DND-41 (cell line): ENCODE data around the gene CCDC63.

Source experiments
- EZH2 ChIP-seq: IDR thresholded peaks from 3 replicates; pipeline ENCODE4 v1.6.1; 2012; ENCODE audit warnings: borderline replicate concordance, low read depth, mild to moderate bottlenecking, moderate library complexity, low read length, inconsistent platforms; ENCODE audit not compliant: severe bottlenecking
- TF ChIP-seq, protein P1 (sequence below): IDR thresholded peaks from 2 replicates; pipeline ENCODE4 v1.5.1; 2012; ENCODE audit warnings: borderline replicate concordance, low read length, moderate library complexity, mild to moderate bottlenecking; ENCODE audit not compliant: poor library complexity, severe bottlenecking; ENCODE audit errors: extremely low read depth

DNA sequence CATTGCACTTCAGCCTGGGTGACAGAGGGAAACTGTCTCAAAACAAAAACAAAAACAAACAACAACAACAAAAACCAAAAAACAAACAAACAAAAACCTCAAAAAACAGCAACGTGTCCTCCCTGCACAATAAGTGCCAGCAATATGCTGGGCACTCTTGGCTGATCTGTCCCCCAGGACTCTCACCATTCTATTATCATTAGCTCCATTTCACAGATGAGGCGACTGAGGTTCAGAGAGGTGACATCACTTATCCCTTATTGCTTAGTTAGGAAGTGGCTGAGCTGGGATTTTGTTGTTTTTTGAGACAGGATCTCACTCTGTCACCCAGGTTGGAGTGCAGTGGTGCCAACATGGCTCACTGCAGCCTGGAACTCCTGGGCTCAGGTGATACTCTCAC, 33.0 kb upstream of the CCDC63 start:
- TF ChIP-seq, protein P1, sequence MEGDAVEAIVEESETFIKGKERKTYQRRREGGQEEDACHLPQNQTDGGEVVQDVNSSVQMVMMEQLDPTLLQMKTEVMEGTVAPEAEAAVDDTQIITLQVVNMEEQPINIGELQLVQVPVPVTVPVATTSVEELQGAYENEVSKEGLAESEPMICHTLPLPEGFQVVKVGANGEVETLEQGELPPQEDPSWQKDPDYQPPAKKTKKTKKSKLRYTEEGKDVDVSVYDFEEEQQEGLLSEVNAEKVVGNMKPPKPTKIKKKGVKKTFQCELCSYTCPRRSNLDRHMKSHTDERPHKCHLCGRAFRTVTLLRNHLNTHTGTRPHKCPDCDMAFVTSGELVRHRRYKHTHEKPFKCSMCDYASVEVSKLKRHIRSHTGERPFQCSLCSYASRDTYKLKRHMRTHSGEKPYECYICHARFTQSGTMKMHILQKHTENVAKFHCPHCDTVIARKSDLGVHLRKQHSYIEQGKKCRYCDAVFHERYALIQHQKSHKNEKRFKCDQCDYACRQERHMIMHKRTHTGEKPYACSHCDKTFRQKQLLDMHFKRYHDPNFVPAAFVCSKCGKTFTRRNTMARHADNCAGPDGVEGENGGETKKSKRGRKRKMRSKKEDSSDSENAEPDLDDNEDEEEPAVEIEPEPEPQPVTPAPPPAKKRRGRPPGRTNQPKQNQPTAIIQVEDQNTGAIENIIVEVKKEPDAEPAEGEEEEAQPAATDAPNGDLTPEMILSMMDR: no peak
- no peak for TF ChIP-seq EZH2
